Adrenal gland (tissue), 12 donors: ENCODE data around the gene GFRA1. TPM values are rescaled to one million over a fixed set of nuclear protein-coding genes. Genes with fewer than 3 reads are reported as not detected.

Experiments
- DNase-seq, 7 donors: peaks; one replicate each; pipeline ENCODE4 v3.0.0-alpha.2; 2019 to 2020
- H3K27ac ChIP-seq, 5 donors: fragments of 200-600 bp; sonication (generic) in 4 of 5; 1 replicate in 3 of 5; 2 replicates in 2 of 5; pipeline versions ENCODE4 v1.5.1 to v1.8.0; 2016 to 2020; ENCODE audit warnings: mild to moderate bottlenecking in 1 of 5
- H3K27me3 ChIP-seq: fragments of 200-600 bp; 2 replicates; pipeline ENCODE4 v1.8.0; 2021
- H3K36me3 ChIP-seq, 2 donors: fragments of 200-600 bp; replicated peaks in 1 of 2; 1 replicate in 1 of 2; 2 replicates in 1 of 2; pipeline versions ENCODE4 v1.5.1 to v1.8.0; 2018 to 2022
- H3K4me1 ChIP-seq, 2 donors: fragments of 200-600 bp; replicated peaks in 1 of 2; 1 replicate in 1 of 2; 2 replicates in 1 of 2; pipeline versions ENCODE4 v1.5.1 to v1.8.0; 2018 to 2021
- H3K4me3 ChIP-seq, 4 donors: fragments of 200-600 bp; sonication (generic) in 3 of 4; one replicate each; pipeline ENCODE4 v1.5.1; 2016 to 2018
- H3K9me3 ChIP-seq, 3 donors: fragments of 200-600 bp; sonication (generic) in 1 of 3; replicated peaks in 1 of 3; 1 replicate in 2 of 3; 2 replicates in 1 of 3; pipeline versions ENCODE4 v1.5.1 to v1.8.0; 2016 to 2021
- CTCF ChIP-seq, 6 experiments: fragments of 450-650 bp in 4 of 6; fragments of 200-600 bp in 2 of 6; sonication (generic) in 1 of 6; IDR thresholded peaks; 1 replicate in 5 of 6; 2 replicates in 1 of 6; pipeline versions ENCODE4 v1.5.1 to v1.8.0; 2016 to 2021; ENCODE audit warnings: antibody characterized with exemption in 6 of 6, mild to moderate bottlenecking in 2 of 6, moderate library complexity in 1 of 6
- POLR2A ChIP-seq, 2 donors: fragments of 450-650 bp; IDR thresholded peaks; one replicate each; pipeline ENCODE4 v1.6.1; 2017; ENCODE audit warnings: antibody characterized with exemption in 2 of 2, mild to moderate bottlenecking in 2 of 2, moderate library complexity in 1 of 2
- WGBS, 4 donors: extraction: QIAGEN DNeasy Blood & Tissue Kit in 2 of 4; methylation state at CpG; one replicate each; pipeline versions ENCODE4 v1.1.5 to v1.1.7; 2013 to 2017; 5-methylcytosine and 5-hydroxymethylcytosine counted together
- intact Hi-C, 2 donors: fragments of 100-400 bp; cut with DNase I; formaldehyde crosslinking; loops; one replicate each; pipeline versions ENCODE4 v1.14.1 to v1.15.0; 2022 to 2023
- polyA plus RNA-seq, 3 donors: library from polyadenylated mRNA; stranded (reverse); fragments of 200-250 nt in 2 of 3; fragments of 350-450 nt in 1 of 3; fragmentation: Illumina TruSeq in 1 of 3; extraction: RNeasy Lipid Tissue Mini Kit (QIAGEN cat#74804) in 1 of 3; gene quantifications; one replicate each; pipeline ENCODE4 v1.2.3, GENCODE V29; 2013 to 2014
- total RNA-seq, 9 donors: library from RNA; depleted of rRNA in 4 of 9; stranded (reverse); fragments of >200 nt in 4 of 9; fragments of 120-200 nt in 1 of 9; fragmentation: NEBNext Ultra II Directional in 1 of 9; extraction: Animal tissue kit (Norgen Biotek cat#: 25700) in 1 of 9; gene quantifications; one replicate each; pipeline versions ENCODE4 v1.1.0 to v1.2.4, GENCODE V29; 2013 to 2023
- donor health status: healthy with polysubstance abuse.
- donor health status: Bipolar disorder and iron deficiency.
- donor health status: DM: yes; HTN: yes; CAD: no.
- donor health status: DM: no; HTN: no; CAD: no.
- donor health status: DM: no; HTN: no; CAD: no.
- donor health status: DM: yes; HTN: yes; CAD: no.

GFRA1 gene
- total and polyA plus RNA-seq, 12 donors, result 0.61 to 12.9 (median 2.6) TPM

GRCh38 chr10:116260599-116260998 lies 12.4 kb downstream of the GFRA1 start:
- no peaks in the 10 kb centered on the region for H3K36me3 ChIP-seq
- no peaks in the 10 kb centered on the region for H3K4me1 ChIP-seq
- no peak overlapping the region for H3K4me3 ChIP-seq
- no peaks in the 10 kb centered on the region for H3K9me3 ChIP-seq
- TF ChIP-seq POLR2A (IDR thresholded peaks at IDR 0.05) (no peak), CTCF (IDR thresholded peaks at IDR 0.05) (no peak)
- no peak for DNase-seq
- 53 to 62% (median 58%) methylated on average over 2 of the region's 2 CpGs for WGBS, 4 donors
- H3K27ac ChIP-seq, result no peak overlapping the region
- H3K27me3 ChIP-seq, result no peaks in the 10 kb centered on the region
- intact Hi-C loops, result no loop called here

- intact Hi-C loops, result no loop called here
- 82 to 90% (median 87%) methylated on average over 3 of the region's 3 CpGs for WGBS, 4 donors
Observed at GRCh38 chr10:116259638-116260037, 13.4 kb downstream of the GFRA1 start.

GRCh38 chr10:116257785-116258184 lies 15.2 kb downstream of the GFRA1 start:
- Histone ChIP-seq H3K27me3 (no peaks in the 10 kb centered on the region), H3K4me3 (no peak overlapping the region), H3K4me1 (no peaks in the 10 kb centered on the region), H3K27ac (no peak overlapping the region), H3K36me3 (no peaks in the 10 kb centered on the region), H3K9me3 (no peaks in the 10 kb centered on the region)
- intact Hi-C loops, result no loop called here
- WGBS, 4 donors, result 87 to 90% (median 88%) methylated on average over 5 of the region's 5 CpGs
- DNase-seq, result no peak
- TF ChIP-seq POLR2A (IDR thresholded peaks at IDR 0.05), result no peak
- TF ChIP-seq CTCF (IDR thresholded peaks at IDR 0.05), result no peak

More at GRCh38 chr10:116259638-116260037, 13.4 kb downstream of the GFRA1 start:
- no peak for DNase-seq
- TF ChIP-seq CTCF (IDR thresholded peaks at IDR 0.05) (no peak), POLR2A (IDR thresholded peaks at IDR 0.05) (no peak)
- Histone ChIP-seq H3K4me3 (no peak overlapping the region), H3K9me3 (no peaks in the 10 kb centered on the region), H3K4me1 (no peaks in the 10 kb centered on the region), H3K27me3 (no peaks in the 10 kb centered on the region), H3K27ac (no peak overlapping the region), H3K36me3 (no peaks in the 10 kb centered on the region)

GRCh38 chr10:116256752-116257259 lies 16.2 kb downstream of the GFRA1 start:
- Histone ChIP-seq H3K4me3 (no peak overlapping the region), H3K27ac (no peak overlapping the region), H3K9me3 (no peaks in the 10 kb centered on the region), H3K4me1 (no peaks in the 10 kb centered on the region), H3K36me3 (no peaks in the 10 kb centered on the region), H3K27me3 (no peaks in the 10 kb centered on the region)
- intact Hi-C loops, result no loop called here
- no peak for TF ChIP-seq POLR2A (IDR thresholded peaks at IDR 0.05)
- DNase-seq, result no peak
- WGBS, 4 donors, result 37 to 81% (median 64%) methylated on average over 5 of the region's 5 CpGs
